Glutamatergic neuron (in vitro differentiated cells): ENCODE data around the gene LGALS16. TPM values are rescaled to one million over a fixed set of nuclear protein-coding genes. Genes with fewer than 3 reads are reported as not detected.

Source experiments
- DNase-seq: peaks from one replicate; pipeline ENCODE4 v3.0.0; 2022
- H3K27ac Mint-ChIP-seq: one replicate; pipeline ENCODE4 v1.8.0; 2020; ENCODE audit warnings: mild to moderate bottlenecking, mixed read lengths, inconsistent platforms; ENCODE audit not compliant: unreplicated experiment
- H3K27me3 Mint-ChIP-seq: one replicate; pipeline ENCODE4 v1.8.0; 2020; ENCODE audit warnings: mild to moderate bottlenecking, moderate library complexity, mixed read lengths, inconsistent platforms; ENCODE audit not compliant: unreplicated experiment
- H3K36me3 Mint-ChIP-seq: one replicate; pipeline ENCODE4 v1.8.0; 2020; ENCODE audit warnings: mild to moderate bottlenecking, mixed read lengths, inconsistent platforms; ENCODE audit not compliant: unreplicated experiment
- H3K4me1 Mint-ChIP-seq: one replicate; pipeline ENCODE4 v1.8.0; 2020; ENCODE audit warnings: mild to moderate bottlenecking, low read depth, mixed read lengths, inconsistent platforms; ENCODE audit not compliant: unreplicated experiment
- H3K4me3 Mint-ChIP-seq: one replicate; pipeline ENCODE4 v1.8.0; 2020; ENCODE audit warnings: mild to moderate bottlenecking, mixed read lengths, inconsistent platforms; ENCODE audit not compliant: unreplicated experiment
- H3K9me3 Mint-ChIP-seq: one replicate; pipeline ENCODE4 v1.8.0; 2020; ENCODE audit warnings: mild to moderate bottlenecking, moderate library complexity, mixed read lengths, inconsistent platforms; ENCODE audit not compliant: unreplicated experiment
- total RNA-seq: library from RNA; stranded (reverse); fragmentation: NEBNext Ultra II Directional; extraction: Animal tissue kit (Norgen Biotek cat#: 25700); gene quantifications from one replicate; pipeline ENCODE4 v1.2.1, GENCODE V29; 2021; ENCODE audit not compliant: unreplicated experiment
- TF ChIP-seq, protein P1 (sequence below): fragments of 200-600 bp; sonication (generic); IDR thresholded peaks from one replicate; pipeline ENCODE4 v1.5.0; 2021; ENCODE audit not compliant: partially characterized antibody, unreplicated experiment

LGALS16 gene
- total RNA-seq, 1 donor from 2014 or later, result not detected

GRCh38 chr19:39643591-39643990 lies 12.1 kb upstream of the LGALS16 start:
- TF ChIP-seq, protein P1, sequence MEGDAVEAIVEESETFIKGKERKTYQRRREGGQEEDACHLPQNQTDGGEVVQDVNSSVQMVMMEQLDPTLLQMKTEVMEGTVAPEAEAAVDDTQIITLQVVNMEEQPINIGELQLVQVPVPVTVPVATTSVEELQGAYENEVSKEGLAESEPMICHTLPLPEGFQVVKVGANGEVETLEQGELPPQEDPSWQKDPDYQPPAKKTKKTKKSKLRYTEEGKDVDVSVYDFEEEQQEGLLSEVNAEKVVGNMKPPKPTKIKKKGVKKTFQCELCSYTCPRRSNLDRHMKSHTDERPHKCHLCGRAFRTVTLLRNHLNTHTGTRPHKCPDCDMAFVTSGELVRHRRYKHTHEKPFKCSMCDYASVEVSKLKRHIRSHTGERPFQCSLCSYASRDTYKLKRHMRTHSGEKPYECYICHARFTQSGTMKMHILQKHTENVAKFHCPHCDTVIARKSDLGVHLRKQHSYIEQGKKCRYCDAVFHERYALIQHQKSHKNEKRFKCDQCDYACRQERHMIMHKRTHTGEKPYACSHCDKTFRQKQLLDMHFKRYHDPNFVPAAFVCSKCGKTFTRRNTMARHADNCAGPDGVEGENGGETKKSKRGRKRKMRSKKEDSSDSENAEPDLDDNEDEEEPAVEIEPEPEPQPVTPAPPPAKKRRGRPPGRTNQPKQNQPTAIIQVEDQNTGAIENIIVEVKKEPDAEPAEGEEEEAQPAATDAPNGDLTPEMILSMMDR, result no peak
- no peak overlapping the region for H3K4me3 Mint-ChIP-seq
- no peaks in the 10 kb centered on the region for H3K36me3 Mint-ChIP-seq
- H3K4me1 Mint-ChIP-seq, result no peaks in the 10 kb centered on the region
- peaks cover 3% of the 10 kb centered on the region for H3K9me3 Mint-ChIP-seq
- DNase-seq, result no peak
- H3K27me3 Mint-ChIP-seq, result peaks cover 2% of the 10 kb centered on the region
- H3K27ac Mint-ChIP-seq, result no peak overlapping the region

- Mint-ChIP-seq H3K27me3 (no peaks in the 10 kb centered on the region), H3K4me1 (no peaks in the 10 kb centered on the region), H3K9me3 (peaks cover 1% of the 10 kb centered on the region), H3K36me3 (no peaks in the 10 kb centered on the region), H3K27ac (no peak overlapping the region), H3K4me3 (no peak overlapping the region)
- DNase-seq, result no peak
- TF ChIP-seq, protein P1, result no peak
Observed at GRCh38 chr19:39645800-39646411, 9.8 kb upstream of the LGALS16 start.

DNA sequence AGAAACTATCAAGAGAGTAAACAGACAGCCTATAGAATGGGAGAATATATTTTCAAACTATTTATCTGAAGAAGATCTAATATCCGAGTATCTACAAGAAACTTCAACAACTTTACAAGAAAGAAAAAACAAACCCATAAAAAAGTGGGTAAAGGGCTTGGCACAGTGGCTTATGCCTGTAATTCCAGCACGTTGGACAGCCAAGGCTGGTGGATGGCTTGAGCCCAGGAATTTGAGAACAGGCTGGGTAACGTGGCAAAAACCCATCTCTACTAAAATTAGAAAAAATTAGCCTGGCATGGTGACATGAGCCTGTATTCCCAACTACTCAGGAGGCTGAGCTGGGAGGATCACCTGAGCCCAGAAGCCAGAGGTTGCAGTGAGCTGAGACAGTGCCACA lies 7.8 kb upstream of the LGALS16 start:
- H3K4me3 Mint-ChIP-seq, result no peak overlapping the region
- H3K4me1 Mint-ChIP-seq, result no peaks in the 10 kb centered on the region
- peaks cover 4% of the 10 kb centered on the region for H3K9me3 Mint-ChIP-seq
- H3K27ac Mint-ChIP-seq, result no peak overlapping the region
- H3K27me3 Mint-ChIP-seq, result peaks cover 3% of the 10 kb centered on the region
- no peak for DNase-seq
- no peaks in the 10 kb centered on the region for H3K36me3 Mint-ChIP-seq
- TF ChIP-seq, protein P1, result no peak

- Mint-ChIP-seq H3K4me3 (no peak overlapping the region), H3K36me3 (no peaks in the 10 kb centered on the region), H3K9me3 (no peaks in the 10 kb centered on the region), H3K4me1 (no peaks in the 10 kb centered on the region), H3K27me3 (peaks cover 7% of the 10 kb centered on the region), H3K27ac (no peak overlapping the region)
- TF ChIP-seq, protein P1, result no peak
- DNase-seq, result no peak
Observed at GRCh38 chr19:39659791-39660190, 4.1 kb downstream of the LGALS16 start.

DNA sequence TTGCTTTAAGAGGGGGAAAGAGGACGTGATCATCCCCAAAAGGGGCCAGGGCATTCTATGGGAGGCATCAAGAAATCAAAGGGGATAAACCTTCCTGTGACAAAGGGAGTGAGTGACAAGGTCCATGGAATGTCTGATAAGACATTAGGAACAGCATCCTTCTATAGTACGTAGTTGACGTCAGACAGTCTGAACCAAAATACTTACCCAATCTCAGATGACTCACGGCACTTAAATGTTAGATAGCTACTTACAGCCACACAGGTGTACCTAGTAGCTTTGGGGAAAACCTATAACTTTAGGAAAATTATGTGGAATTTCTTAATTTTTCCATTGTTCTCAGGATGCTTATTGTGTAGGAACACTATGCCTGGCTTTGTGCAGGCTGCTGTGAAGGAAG lies 4.9 kb downstream of the LGALS16 start:
- H3K27me3 Mint-ChIP-seq, result peaks cover 7% of the 10 kb centered on the region
- no peak for DNase-seq
- H3K27ac Mint-ChIP-seq, result no peak overlapping the region
- no peak overlapping the region for H3K4me3 Mint-ChIP-seq
- no peaks in the 10 kb centered on the region for H3K9me3 Mint-ChIP-seq
- TF ChIP-seq, protein P1, result no peak
- no peaks in the 10 kb centered on the region for H3K36me3 Mint-ChIP-seq
- no peaks in the 10 kb centered on the region for H3K4me1 Mint-ChIP-seq
